Caco-2 (cell line): ENCODE results near the gene HOXB6. TPM values are rescaled to one million over a fixed set of nuclear protein-coding genes. Genes with fewer than 3 reads are reported as not detected.

Source experiments
- BruUV-seq: library from RNA; stranded (reverse); fragments of 400-500 nt; replicated peaks from 2 replicates; lab custom pipeline; 2021; lab: Mats Ljungman, UMichigan
- CTCF ChIA-PET: fragments of 300-600 bp; sonication (Branson Sonifier 250); formaldehyde crosslinking; loops from one replicate; lab custom pipeline; 2022; ENCODE audit warnings: antibody characterized with exemption; lab: Charles Lee
- POLR2A ChIA-PET: fragments of 300-600 bp; sonication (Branson Sonifier 250); formaldehyde crosslinking; loops from one replicate; lab custom pipeline; 2022; ENCODE audit warnings: antibody characterized with exemption; lab: Charles Lee
- DNase-seq, 2 experiments: peaks; one replicate each; pipeline versions ENCODE4 v3.0.0 to v3.0.0-alpha.2; 2020 to 2022
- H3K27me3 ChIP-seq: replicated peaks from 2 replicates; pipeline ENCODE4 v1.6.0; 2011; ENCODE audit warnings: low read length; ENCODE audit not compliant: control insufficient read depth, insufficient read depth
- H3K36me3 ChIP-seq: 2 replicates; pipeline ENCODE4 v1.5.1; 2011; ENCODE audit warnings: low read length; ENCODE audit not compliant: control insufficient read depth, insufficient read depth
- H3K4me1 ChIP-seq: fragments of 250-450 bp; sonication (Bioruptor Pico); 2 replicates; pipeline ENCODE4 v1.5.1; 2020; ENCODE audit warnings: mild to moderate bottlenecking
- H3K4me3 ChIP-seq: 2 replicates; pipeline ENCODE4 v1.5.1; 2011; ENCODE audit warnings: low read depth, mild to moderate bottlenecking, control low read depth, low read length
- H3K9me3 ChIP-seq: fragments of 250-450 bp; sonication (Bioruptor Pico); 2 replicates; pipeline ENCODE4 v1.5.1; 2020; ENCODE audit warnings: mild to moderate bottlenecking, moderate library complexity
- H3K27ac Mint-ChIP-seq: one replicate; pipeline ENCODE4 v1.8.0; 2022; ENCODE audit warnings: mixed read lengths; ENCODE audit not compliant: unreplicated experiment
- H3K27me3 Mint-ChIP-seq: one replicate; pipeline ENCODE4 v1.8.0; 2022; ENCODE audit warnings: mixed read lengths; ENCODE audit not compliant: insufficient read depth, unreplicated experiment
- H3K36me3 Mint-ChIP-seq: one replicate; pipeline ENCODE4 v1.8.0; 2022; ENCODE audit warnings: mild to moderate bottlenecking, mixed read lengths; ENCODE audit not compliant: insufficient read depth, unreplicated experiment
- H3K4me1 Mint-ChIP-seq: one replicate; pipeline ENCODE4 v1.8.0; 2022; ENCODE audit warnings: low read depth, mixed read lengths; ENCODE audit not compliant: unreplicated experiment
- H3K4me3 Mint-ChIP-seq: one replicate; pipeline ENCODE4 v1.8.0; 2022; ENCODE audit warnings: mild to moderate bottlenecking, moderate library complexity, mixed read lengths; ENCODE audit not compliant: unreplicated experiment
- H3K9me3 Mint-ChIP-seq: one replicate; pipeline ENCODE4 v1.8.0; 2022; ENCODE audit warnings: mixed read lengths; ENCODE audit not compliant: unreplicated experiment
- intact Hi-C: fragments of 100-400 bp; cut with micrococcal nuclease; formaldehyde crosslinking; loops from one replicate; pipeline ENCODE4 v1.10.0; 2022; ENCODE audit not compliant: unreplicated experiment
- total RNA-seq: library from RNA; stranded (reverse); gene quantifications from 2 replicates; pipeline ENCODE4 v1.2.3, GENCODE V29; 2022
- TF ChIP-seq, protein P1 (sequence below), 2 experiments: fragments of 200-600 bp in 1 of 2; IDR thresholded peaks; 1 replicate in 1 of 2; 2 replicates in 1 of 2; pipeline versions ENCODE4 v1.5.1 to v1.8.0; 2011 to 2022; ENCODE audit warnings: antibody characterized with exemption in 1 of 2, control low read depth in 1 of 2, inconsistent platforms in 1 of 2, low read depth in 1 of 2, low read length in 1 of 2, mild to moderate bottlenecking in 1 of 2, moderate library complexity in 1 of 2; ENCODE audit not compliant: insufficient read depth in 1 of 2, severe bottlenecking in 1 of 2, unreplicated experiment in 1 of 2

The HOXB6 gene
- total RNA-seq, 1 experiment from 2014 or later = 1.9 TPM

DNA sequence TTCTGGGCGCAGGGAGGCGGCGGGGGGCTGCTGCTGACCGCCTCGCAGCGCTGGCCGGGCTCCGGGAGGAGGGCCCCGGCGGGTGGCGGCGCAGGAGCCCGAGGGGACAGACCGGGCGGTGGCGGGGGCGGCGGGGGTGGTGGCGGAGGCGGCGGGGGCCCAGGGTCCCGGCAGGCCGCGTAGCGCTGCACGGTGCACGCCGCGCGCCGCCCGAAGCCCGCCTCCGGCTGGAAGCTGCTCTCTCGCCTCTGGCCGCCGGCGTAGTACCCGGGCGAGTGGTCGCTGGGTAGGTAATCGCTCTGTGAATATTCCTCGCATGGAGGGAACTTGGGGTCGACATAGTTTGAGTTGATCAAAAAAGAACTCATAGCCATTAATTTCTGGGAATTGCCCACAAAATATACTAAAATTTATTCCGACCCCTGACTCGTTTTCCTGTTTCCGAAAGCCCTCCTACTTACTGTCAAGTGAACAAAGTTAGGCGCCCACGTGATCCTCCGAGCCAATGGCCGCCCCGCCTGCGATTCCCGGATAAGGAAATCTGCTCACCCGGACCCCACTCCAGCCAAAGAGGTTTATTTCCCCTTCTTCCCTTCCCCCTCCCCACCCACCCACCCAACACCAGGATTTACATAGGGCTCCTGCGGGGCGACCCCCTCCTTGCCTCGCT is 26.7 kb downstream of the HOXB6 start, which contains the start of gene HOXB4:
HOXB4 (minus strand) TSS at position 405 of the 670 bp plus-strand sequence; CDS start at position 374, 31 bp downstream.
- Mint-ChIP-seq H3K27ac (peak within 1 kb of the TSS; percentile 37), H3K27me3 (peaks cover 12% of the 10 kb centered on the region), H3K4me1 (peaks cover 25% of the 10 kb centered on the region), H3K9me3 (no peaks in the 10 kb centered on the region), H3K36me3 (peaks cover 4% of the 10 kb centered on the region), H3K4me3 (peak within 1 kb of the TSS; percentile 88)
- Histone ChIP-seq H3K27me3 (peaks cover 2% of the 10 kb centered on the region; the same call in 1 of the 2 replicates), H3K9me3 (no peaks in the 10 kb centered on the region), H3K4me1 (peaks cover 35% of the 10 kb centered on the region), H3K4me3 (peak within 1 kb of the TSS; percentile 60), H3K36me3 (no peaks in the 10 kb centered on the region)
- DNase-seq = peak; percentile 87 to 89
- no TSS peak for BruUV-seq
- intact Hi-C loops = no loop called here
- CTCF ChIA-PET = interaction anchor here (0.6 to 1.0 kb wide), 2 partner anchors 74 to 229 kb away, joined by 3 read pairs; no protein-coding TSS in a partner anchor
- POLR2A ChIA-PET = interaction anchor here (0.5 to 0.9 kb wide), 2 partner anchors 135 to 530 kb away, joined by 3 read pairs; partner anchors contain the start of gene NFE2L1
- TF ChIP-seq, protein P1, sequence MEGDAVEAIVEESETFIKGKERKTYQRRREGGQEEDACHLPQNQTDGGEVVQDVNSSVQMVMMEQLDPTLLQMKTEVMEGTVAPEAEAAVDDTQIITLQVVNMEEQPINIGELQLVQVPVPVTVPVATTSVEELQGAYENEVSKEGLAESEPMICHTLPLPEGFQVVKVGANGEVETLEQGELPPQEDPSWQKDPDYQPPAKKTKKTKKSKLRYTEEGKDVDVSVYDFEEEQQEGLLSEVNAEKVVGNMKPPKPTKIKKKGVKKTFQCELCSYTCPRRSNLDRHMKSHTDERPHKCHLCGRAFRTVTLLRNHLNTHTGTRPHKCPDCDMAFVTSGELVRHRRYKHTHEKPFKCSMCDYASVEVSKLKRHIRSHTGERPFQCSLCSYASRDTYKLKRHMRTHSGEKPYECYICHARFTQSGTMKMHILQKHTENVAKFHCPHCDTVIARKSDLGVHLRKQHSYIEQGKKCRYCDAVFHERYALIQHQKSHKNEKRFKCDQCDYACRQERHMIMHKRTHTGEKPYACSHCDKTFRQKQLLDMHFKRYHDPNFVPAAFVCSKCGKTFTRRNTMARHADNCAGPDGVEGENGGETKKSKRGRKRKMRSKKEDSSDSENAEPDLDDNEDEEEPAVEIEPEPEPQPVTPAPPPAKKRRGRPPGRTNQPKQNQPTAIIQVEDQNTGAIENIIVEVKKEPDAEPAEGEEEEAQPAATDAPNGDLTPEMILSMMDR (IDR thresholded peaks at IDR 0.05; ENCODE audit: insufficient read depth in 1 of 2, low read depth in 1 of 2, low read length in 1 of 2, severe bottlenecking in 1 of 2, unreplicated experiment in 1 of 2) = no peak

DNA sequence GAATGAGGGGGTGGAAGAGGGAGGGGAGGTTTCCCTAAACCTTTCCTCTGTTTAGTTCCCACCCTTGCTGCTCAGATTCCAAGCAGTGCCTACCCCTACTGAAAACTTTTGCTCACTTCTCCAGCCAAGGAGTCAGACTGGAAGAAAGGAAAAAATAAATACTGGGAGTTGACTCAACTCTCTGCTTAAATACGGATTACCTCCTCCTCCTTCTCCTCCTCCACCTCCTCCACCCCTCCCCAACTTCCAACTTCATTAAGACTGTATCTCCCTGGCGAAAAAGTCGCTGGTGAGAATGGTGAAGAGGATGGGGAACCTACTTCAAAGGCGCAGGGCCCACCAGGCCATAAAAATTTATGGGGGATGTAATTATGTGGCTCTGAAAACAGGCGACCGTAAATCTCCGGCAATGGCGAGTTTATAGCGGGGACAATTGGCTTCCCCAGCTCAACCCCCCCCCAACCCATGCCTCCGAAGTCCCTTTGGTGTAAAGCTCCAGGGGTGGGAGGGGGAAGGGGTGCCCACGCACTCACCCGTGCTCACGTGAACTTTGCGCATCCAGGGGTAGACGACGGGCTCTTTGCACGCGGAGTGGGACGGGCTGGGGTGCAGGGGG is 27.3 kb downstream of the HOXB6 start:
- H3K27me3 Mint-ChIP-seq = peaks cover 12% of the 10 kb centered on the region

More for the DNA sequence above, 27.3 kb downstream of the HOXB6 start:
- TF ChIP-seq, protein P1 (IDR thresholded peaks at IDR 0.05; ENCODE audit: insufficient read depth in 1 of 2, low read depth in 1 of 2, low read length in 1 of 2, severe bottlenecking in 1 of 2, unreplicated experiment in 1 of 2) = no peak
- H3K4me1 ChIP-seq = peaks cover 35% of the 10 kb centered on the region
- intact Hi-C loops = no loop called here
- H3K36me3 ChIP-seq = no peaks in the 10 kb centered on the region
- H3K27me3 ChIP-seq = peaks cover 2% of the 10 kb centered on the region; the same call in 1 of the 2 replicates
- peak; percentile 50 to 83 for DNase-seq
- peaks cover 4% of the 10 kb centered on the region for H3K36me3 Mint-ChIP-seq
- peak overlapping the region; percentile 88 for H3K4me3 Mint-ChIP-seq
- peak overlapping the region; percentile 60 for H3K4me3 ChIP-seq
- ChIA-PET CTCF (interaction anchor here (0.5 to 1.0 kb wide), 5 partner anchors 73 to 559 kb away, joined by 3 to 4 read pairs (median 3); no protein-coding TSS in a partner anchor), POLR2A (interaction anchor here (0.6 to 0.9 kb wide), 2 partner anchors 529 kb away, joined by 3 to 4 read pairs; partner anchors contain the start of gene NFE2L1)
- no peaks in the 10 kb centered on the region for H3K9me3 ChIP-seq
- H3K27ac Mint-ChIP-seq = no peak overlapping the region
- no peaks in the 10 kb centered on the region for H3K9me3 Mint-ChIP-seq
- no TSS peak for BruUV-seq
- H3K4me1 Mint-ChIP-seq = peaks cover 25% of the 10 kb centered on the region
